GM18868 (cell line): ENCODE data around the gene CBFA2T3.
"Not testable (repeated sequence)": the region's sequence is repeated elsewhere in the genome, so short reads cannot be mapped to it uniquely, and the experiment has no call there.

Experiments
- ATAC-seq: cut with Tn5 transposase; IDR thresholded peaks from one replicate; pipeline ENCODE4 v1.9.1; 2021; ENCODE audit warnings: mild to moderate bottlenecking, moderate library complexity; ENCODE audit not compliant: unreplicated experiment

Gene CBFA2T3

DNA sequence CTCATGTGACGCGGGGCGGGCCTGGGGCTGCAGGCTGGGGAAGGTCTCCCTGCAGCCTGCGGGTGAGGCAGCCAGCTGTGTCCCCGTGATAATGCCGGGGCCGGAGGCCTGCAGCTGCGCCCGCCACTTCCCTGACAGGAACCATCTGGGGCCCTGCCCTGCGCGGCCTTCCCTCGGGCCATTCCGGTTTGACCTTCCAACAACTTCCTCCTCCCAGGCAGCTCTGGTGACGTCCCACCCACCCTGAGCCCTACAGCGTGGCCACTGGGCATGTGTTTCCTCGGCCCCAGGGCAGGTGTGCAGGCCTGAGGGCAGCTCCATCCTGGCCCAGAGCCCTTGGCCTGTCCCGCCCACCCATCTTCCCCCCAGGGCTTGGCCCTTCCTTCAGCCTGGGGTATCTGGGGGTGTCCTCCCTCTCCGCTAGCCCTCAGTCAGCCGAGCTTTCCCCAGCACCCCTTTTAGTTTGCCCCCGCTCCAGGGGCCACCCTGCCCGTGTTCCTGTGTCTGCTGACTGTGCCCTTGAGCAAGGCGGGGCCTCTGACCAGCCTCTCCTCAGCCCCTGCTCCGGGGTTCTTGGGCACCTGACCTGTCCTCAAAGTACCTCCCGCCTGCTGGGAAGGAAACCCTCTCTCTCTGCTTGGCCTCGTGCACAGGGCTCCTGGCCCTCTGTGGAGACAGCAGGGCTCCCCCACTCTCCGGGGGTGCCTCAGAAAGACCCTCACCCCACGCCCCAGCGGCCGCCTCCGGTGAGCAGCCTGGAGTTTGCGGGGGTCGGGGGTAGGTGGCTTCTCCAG is at the start of gene CBFA2T3:
CBFA2T3 (minus strand) TSS at position 190 of the 794 bp plus-strand sequence. CDS start 400 bp downstream, outside the sequence.
- no peak for ATAC-seq

DNA sequence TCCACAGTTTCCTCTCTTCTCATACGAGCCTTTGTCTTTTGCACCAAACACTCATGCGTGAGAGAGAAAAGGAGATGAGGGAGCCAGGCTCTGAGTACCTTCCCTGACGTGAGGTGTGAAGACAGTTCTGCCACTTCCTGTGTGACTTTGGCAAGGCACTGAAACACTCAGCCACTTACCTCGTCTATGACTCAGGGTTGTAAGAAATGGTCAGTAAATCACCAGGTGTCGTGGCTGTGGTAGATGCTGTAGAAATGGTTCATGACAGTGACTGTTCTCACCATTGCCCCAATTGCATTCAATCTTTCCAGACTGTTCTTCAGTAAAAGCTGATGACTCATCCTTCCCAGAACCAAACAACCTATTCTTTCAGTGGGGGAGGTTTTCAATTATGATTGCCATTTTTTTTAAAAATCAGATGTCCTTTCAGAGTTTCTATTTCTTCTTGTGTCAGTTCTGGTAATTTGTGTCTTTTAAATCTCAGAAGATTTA is 49.2 kb upstream of the CBFA2T3 start:
- ATAC-seq: no peak

GRCh38 chr16:89025636-89026035 is 48.6 kb upstream of the CBFA2T3 start:
- ATAC-seq: no peak

DNA sequence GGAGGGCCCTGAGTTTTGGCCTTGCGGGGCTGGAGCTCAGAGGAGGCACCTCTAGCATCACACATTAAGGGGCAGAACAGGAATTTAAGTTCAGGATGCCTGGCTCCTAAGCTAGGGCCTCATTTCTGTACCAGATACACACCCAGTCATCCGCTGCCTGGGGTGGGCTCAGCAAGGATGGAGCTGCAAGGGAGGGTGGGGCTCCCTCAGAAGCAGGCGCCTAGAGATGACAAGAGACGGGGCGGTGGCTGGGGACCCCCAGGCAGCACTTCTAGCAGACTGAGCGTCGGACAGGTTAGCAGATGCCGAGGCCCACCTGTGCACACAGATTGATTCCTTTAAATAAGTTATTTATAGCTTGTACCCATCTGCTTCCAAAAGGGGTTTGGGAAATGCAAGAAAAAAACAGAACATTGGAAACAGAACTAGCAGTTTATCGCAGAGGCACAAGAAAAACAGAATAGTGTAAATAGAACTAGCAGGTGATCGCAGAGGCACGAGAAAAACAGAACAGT is 47.6 kb upstream of the CBFA2T3 start:
- no peak for ATAC-seq

DNA sequence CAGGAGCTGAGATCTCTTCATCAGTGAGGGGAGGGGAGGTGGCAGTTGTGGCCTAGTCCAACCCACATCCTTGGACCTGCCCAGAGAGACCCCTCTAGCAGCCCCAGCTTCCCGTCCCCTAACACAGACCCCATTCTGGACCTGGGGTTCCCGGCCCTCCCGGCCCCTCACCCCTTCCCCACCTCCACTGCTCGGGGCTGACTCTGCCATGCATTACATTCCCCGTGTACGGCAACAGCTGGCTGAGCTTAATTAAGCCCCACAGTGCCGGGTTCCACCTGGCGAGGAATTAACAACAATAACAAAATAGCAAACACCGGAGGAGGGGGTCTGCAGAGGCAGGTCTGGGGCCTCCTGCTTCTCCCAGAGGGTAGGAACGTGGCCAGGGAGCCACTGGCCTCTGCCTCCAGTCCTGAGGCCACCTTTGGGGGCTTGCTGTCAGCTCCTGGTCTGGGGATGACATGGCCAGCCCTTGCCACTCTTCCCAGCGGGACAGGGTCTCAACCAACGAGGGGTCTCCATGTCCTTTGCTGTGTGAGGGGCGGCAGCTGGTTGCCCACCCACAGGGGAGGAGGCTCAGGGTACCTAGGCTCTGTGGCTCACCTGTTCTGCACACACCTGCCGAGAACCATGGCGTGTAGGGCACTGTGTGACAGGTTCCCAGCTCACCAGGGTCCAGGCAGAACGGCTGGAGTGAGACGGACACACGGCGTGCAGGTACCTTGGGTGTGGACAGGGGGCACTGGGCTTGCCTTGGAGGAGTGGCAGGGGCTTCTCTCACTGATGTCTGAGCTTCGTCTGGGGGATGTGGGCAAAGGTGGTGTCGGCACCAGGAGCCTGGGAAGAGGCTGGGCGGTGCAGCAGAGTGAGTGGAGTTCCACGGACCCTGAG is 46.9 kb upstream of the CBFA2T3 start:
- no peak for ATAC-seq

DNA sequence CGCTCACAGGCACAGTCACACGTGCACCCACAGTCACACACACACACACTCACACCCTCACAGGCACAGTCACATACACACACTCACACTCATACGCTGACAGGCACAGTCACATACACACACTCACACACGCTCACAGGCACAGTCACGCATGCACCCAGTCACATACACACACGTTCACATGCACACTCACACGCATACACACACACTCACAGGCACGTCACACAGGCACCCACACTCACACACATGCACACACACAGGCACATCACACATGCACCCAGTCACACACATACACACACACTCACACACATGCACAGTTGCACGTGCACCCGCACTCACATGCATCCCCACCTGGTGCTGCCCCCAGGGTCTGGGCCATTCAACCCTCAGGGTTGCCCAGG is 46.1 kb upstream of the CBFA2T3 start:
- no peak for ATAC-seq

- no peak for ATAC-seq
Observed at GRCh38 chr16:89022051-89022836, 45.2 kb upstream of the CBFA2T3 start.

GRCh38 chr16:89020925-89021595 is 44.1 kb upstream of the CBFA2T3 start:
- ATAC-seq: no peak

DNA sequence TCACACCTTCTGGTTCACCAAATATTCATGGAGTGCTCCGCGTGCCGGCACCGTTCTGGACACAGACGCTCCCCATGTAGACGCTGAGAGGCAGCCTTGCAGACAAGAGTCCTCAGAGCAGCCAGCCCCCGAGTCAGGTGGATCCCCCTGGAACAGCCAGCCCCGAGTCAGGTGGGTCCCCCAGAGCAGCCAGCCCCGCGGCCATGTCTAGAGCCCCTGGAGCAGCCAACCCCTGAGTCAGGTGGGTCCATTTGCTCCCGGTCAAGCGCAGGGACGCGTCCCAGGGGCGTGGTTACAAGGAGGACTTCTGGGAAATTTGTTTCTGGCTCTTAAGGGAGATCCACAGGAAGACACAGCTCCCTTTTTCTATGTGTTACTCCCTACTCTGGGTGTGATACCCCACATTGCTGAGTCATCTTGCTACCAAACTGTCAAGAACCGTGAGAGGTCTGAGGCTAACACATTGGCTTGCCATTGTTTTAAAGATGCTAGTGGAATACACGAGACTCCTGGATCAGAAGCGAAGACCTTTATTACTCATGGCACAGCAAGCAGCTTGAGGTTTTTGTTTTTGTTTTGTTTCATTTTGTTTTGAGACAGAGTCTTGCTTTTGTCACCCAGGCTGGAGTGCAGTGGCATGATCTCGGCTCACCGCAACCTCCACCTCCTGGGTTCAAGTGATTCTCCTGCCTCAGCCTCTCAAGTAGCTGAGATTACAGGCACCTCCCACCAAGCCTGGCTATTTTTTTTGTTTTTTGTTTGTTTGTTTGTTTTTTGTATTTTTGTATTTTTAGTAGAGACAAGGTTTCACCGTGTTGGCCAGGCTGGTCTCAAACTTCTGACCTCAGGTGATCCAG is 43.3 kb upstream of the CBFA2T3 start:
- ATAC-seq: no peak

DNA sequence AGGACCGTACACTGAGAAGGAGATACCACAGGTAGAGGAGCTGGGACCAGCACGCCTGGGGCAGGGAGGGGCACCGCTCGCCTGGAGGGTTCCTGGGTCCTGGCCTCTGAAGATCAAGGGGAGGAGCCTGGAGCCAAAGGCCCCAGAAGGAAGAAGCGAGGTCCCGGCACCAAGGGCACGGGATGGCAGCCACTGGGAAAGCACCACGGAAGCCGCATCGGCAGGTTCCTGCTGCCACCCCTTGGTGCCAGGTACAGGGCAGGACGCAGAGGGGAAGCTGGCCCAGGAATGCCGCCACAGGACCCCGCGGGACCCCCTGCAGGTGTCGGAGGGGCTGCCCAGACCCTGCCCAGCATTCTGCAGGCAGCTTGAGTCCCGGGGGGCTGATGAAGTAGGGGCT is 42.5 kb upstream of the CBFA2T3 start:
- no peak for ATAC-seq

DNA sequence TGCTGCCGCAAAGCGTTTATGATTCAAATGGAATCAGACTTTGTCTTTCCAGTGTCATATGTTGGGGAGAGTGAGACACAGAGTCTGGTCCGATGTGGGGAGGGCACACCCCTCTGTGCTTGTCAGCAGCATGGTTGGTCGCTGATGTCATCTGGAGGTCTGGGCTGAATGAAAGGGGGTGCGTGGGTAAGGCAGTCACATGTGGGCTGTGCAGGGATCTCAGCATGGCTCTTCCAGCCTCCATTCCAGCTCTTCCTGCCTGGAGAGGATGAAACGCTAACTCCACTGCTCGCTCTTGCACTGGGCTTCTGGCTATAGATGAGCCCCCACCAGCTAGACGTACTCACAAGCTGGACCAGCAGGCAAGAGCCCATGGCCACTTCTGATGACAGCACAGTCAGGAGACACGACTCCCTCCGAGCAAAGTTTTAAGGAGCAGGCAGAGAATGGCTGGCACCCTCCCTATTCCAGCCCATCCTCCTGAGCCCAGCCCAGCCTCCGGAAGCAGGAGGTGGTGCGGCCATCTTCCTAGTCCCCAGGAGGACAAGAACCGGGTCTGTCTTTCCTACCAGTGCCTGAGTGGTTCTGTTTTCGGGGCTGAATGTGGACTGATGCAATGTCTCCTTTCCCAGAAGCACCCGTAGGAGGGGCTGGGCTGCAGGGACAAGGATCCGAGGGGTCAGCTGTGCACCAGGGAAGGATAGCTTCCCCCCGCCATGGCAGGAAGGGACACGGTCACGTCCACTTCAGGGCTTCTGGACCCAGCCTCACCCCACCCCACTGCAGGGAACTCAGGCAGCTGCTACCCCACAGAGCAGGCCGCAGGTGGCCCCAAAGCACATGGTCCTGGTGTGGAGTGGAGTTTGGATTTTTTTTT is 41.5 kb upstream of the CBFA2T3 start:
- no peak for ATAC-seq

- no peak for ATAC-seq
Observed at GRCh38 chr16:89017543-89018281, 40.7 kb upstream of the CBFA2T3 start.

DNA sequence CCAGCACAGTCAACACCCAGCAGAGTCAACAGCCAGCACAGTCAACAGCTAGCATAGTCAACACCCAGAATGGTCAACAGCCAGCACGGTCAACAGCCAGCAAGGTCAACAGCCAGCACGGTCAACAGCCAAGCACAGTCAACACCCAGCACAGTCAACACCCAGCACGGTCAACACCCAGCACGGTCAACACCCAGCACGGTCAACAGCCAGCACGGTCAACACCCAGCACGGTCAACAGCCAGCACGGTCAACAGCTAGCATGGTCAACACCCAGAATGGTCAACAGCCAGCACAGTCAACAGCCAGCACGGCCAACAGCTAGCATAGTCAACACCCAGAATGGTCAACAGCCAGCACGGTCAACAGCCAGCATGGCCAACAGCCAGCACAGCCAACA is 39.6 kb upstream of the CBFA2T3 start:
- ATAC-seq: not testable (repeated sequence)

DNA sequence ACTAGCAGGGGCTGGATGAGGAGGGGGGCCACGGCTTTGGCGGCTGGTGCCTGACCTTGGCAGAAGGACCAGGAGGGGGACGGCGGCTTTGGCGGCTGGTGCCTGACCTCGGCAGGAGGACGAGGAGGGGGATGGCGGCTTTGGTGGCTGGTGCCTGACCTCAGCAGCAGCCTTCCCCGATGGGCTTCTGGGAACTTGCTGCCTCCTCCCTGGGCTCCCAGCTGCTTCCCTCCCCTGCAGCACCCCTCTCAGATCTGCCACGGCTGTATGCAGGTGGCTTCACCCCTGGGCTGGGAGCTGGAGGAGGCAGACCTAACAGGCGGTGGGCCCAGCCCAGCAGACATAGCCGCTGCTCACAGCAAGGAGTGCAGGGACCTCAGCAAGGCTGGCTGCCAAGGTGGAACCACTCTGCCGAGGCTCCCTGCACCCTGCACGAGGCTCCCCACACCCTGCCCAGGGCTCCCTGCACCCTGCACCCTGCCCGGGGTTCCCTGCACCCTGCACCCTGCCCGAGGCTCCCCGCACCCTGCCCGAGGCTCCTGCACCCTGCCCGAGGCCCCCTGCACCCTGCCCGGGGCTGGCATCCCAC is 38.4 kb upstream of the CBFA2T3 start:
- no peak for ATAC-seq

DNA sequence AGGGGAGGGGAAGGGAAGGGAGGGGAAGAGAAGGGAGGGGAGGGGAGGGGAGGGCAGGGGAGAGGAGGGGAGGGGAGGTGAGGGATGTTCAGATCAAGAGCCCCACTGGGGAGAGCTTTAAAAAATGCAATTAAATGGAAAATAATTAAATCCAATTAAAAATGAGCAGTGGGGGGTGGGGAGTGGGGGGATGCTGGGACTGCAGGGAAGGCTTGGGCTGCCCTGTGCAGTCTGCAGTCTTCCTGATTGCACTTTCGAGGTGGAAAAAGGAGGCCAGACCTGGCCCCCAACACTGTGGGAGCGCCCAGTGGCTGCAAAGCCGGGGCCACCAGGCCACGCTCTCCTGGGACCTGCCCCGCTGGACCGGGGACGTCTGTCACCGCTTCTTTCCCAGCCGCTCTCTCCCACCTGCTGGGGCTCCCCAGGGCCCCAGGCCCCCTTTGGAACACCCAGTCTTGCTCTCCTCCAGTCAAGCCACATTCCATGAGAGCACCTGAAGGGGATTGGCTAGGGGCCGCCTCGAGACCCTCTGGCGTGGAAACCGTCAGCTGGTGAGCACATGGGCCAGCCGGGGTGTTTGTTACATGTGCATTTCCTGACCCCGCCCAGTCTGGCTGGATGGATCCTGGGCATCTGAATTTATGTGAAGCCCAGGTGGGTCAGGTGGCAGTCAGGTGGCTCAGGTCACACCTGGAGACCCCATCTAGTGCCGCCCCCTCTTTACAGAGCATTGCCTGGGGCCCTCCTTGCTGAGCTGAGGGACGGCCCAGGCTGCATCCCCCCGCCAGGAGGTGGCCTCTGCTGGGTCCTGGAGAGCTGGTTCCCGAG is 37.6 kb upstream of the CBFA2T3 start:
- ATAC-seq: no peak

DNA sequence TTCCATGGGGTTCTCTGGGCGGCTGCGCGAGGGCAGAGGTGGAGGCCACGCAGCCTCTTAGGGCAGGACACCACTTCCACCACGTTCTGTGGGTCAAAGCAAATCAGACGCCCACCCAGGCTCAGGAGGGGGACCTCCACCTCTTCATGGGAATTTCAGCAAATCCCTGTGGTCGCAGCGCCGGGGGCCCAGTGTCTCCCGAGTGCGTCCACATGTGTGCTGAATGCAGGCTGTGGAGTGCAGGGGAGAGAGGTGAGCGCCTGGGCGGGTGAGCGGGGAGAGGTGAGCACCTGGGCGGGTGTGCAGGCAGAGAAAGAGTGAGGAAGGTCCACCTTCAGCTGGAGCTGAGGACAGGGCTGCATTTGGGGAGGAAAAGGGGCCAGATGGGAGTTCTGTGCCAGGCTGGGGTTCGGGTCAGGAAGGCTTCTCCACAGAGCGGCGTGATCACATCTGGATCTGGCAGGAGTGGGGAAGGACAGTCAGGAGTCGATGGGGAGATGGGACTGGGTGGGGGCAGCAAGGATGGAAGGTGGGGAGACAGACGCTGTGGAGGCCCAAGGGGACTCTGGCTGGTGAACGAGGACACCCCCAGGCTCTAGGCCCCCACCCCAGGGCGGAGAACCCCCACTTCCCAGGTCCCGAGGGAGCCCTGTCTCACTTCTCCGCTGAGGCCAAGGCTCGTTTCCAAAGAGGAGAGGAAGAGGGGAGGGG is 36.8 kb upstream of the CBFA2T3 start:
- ATAC-seq: no peak
